HepG2 (cell line): ENCODE measurements around the gene POLG2. TPM values are rescaled to one million over a fixed set of nuclear protein-coding genes. Genes with fewer than 3 reads are reported as not detected.

Experiments
- ATAD3A ChIP-seq: sonication (generic); formaldehyde crosslinking; IDR thresholded peaks from 2 replicates; pipeline ENCODE4 v1.4.0; 2020; ENCODE audit warnings: missing genetic modification reagents
- ATF7-NPFF ChIP-seq: sonication (generic); formaldehyde crosslinking; IDR thresholded peaks from 2 replicates; pipeline ENCODE4 v1.8.1; 2023; ENCODE audit warnings: mild to moderate bottlenecking, low read depth, missing genetic modification reagents, moderate library complexity
- HNRNPK ChIP-seq: fragments of 200-400 bp; formaldehyde crosslinking; IDR thresholded peaks from 2 replicates; pipeline ENCODE4 v1.6.1; 2018; ENCODE audit warnings: low read length, low read depth, moderate library complexity, mild to moderate bottlenecking; ENCODE audit not compliant: poor library complexity, severe bottlenecking
- KMT2B ChIP-seq: IDR thresholded peaks from 2 replicates; pipeline ENCODE4 v1.6.1; 2016; ENCODE audit warnings: missing genetic modification reagents, missing compliant biosample characterization
- MEF2D ChIP-seq: sonication (generic); formaldehyde crosslinking; IDR thresholded peaks from 2 replicates; pipeline ENCODE4 v1.5.1; 2020; ENCODE audit warnings: mild to moderate bottlenecking, missing genetic modification reagents
- MIXL1 ChIP-seq: IDR thresholded peaks from 2 replicates; pipeline ENCODE4 v1.6.1; 2016
- ONECUT2 ChIP-seq: sonication (generic); formaldehyde crosslinking; IDR thresholded peaks from 2 replicates; pipeline ENCODE4 v1.4.0; 2020; ENCODE audit warnings: missing genetic modification reagents
- PCBP1 ChIP-seq: fragments of 200-400 bp; formaldehyde crosslinking; IDR thresholded peaks from 2 replicates; pipeline ENCODE4 v1.6.1; 2017; ENCODE audit warnings: mild to moderate bottlenecking, low read depth, low read length, borderline replicate concordance
- PHF21A ChIP-seq: sonication (generic); formaldehyde crosslinking; IDR thresholded peaks from 2 replicates; pipeline ENCODE4 v1.5.0; 2020; ENCODE audit warnings: mild to moderate bottlenecking, missing genetic modification reagents
- SMC3 ChIP-seq: IDR thresholded peaks from 2 replicates; pipeline ENCODE4 v1.6.1; 2011; ENCODE audit warnings: low read length, improper control_type of control experiment
- WIZ ChIP-seq: sonication (generic); formaldehyde crosslinking; IDR thresholded peaks from 2 replicates; pipeline ENCODE4 v1.5.1; 2020; ENCODE audit warnings: mild to moderate bottlenecking, missing genetic modification reagents
- ZFP36L2 ChIP-seq: sonication (generic); formaldehyde crosslinking; IDR thresholded peaks from 2 replicates; pipeline ENCODE4 v1.4.0; 2020; ENCODE audit warnings: missing genetic modification reagents
- ZNF143 ChIP-seq: sonication (generic); formaldehyde crosslinking; IDR thresholded peaks from 2 replicates; pipeline ENCODE4 v1.4.0; 2020; ENCODE audit warnings: missing genetic modification reagents
- ZNF20 ChIP-seq: sonication (generic); formaldehyde crosslinking; IDR thresholded peaks from 2 replicates; pipeline ENCODE4 v1.4.0; 2020; ENCODE audit warnings: mild to moderate bottlenecking, moderate library complexity, missing genetic modification reagents
- ZNF331 ChIP-seq: sonication (generic); formaldehyde crosslinking; IDR thresholded peaks from 2 replicates; pipeline ENCODE4 v1.4.0; 2020; ENCODE audit warnings: missing genetic modification reagents
- ZNF749 ChIP-seq: sonication (generic); formaldehyde crosslinking; IDR thresholded peaks from 2 replicates; pipeline ENCODE4 v1.8.0; 2022; ENCODE audit warnings: mild to moderate bottlenecking, missing genetic modification reagents, moderate library complexity, borderline replicate concordance
- ZSCAN25 ChIP-seq: sonication (generic); formaldehyde crosslinking; IDR thresholded peaks from 2 replicates; pipeline ENCODE4 v1.8.0; 2022; ENCODE audit warnings: mild to moderate bottlenecking, missing genetic modification reagents
- polyA plus RNA-seq, 8 experiments: library from polyadenylated mRNA; depleted of rRNA in 3 of 8; stranded (reverse) in 7 of 8; unstranded in 1 of 8; fragments of >200 nt; fragmentation: Illumina TruSeq in 4 of 8; extraction: Trizol in 4 of 8; gene quantifications; 2 replicates each; pipeline versions ENCODE4 v1.2.1 to v1.2.3, GENCODE V29; 2011 to 2016; ENCODE audit warnings: low read depth in 4 of 8, missing spikeins in 1 of 8, mixed read lengths in 1 of 8; ENCODE audit not compliant: insufficient read depth in 1 of 8
- total RNA-seq, 5 experiments: library from RNA; depleted of rRNA; stranded (reverse); fragments of >200 nt; fragmentation: Illumina TruSeq; extraction: Trizol; gene quantifications; 2 replicates each; pipeline ENCODE4 v1.2.3, GENCODE V29; 2016; ENCODE audit warnings: low read depth in 1 of 5
- TF ChIP-seq, protein P1 (sequence below): fragments of 450-650 bp; IDR thresholded peaks from 2 replicates; pipeline ENCODE4 v1.6.1; 2017
- TF ChIP-seq, protein P2 (sequence below): sonication (generic); formaldehyde crosslinking; IDR thresholded peaks from 2 replicates; pipeline ENCODE4 v1.4.0; 2020; ENCODE audit warnings: mild to moderate bottlenecking, missing genetic modification reagents, borderline replicate concordance
- TF ChIP-seq, protein P3 (sequence below): sonication (generic); formaldehyde crosslinking; IDR thresholded peaks from 2 replicates; pipeline ENCODE4 v1.4.0; 2020; ENCODE audit warnings: missing genetic modification reagents
- TF ChIP-seq, protein P4 (sequence below): sonication (generic); formaldehyde crosslinking; IDR thresholded peaks from 2 replicates; pipeline ENCODE4 v1.9.0; 2021; ENCODE audit warnings: missing genetic modification reagents, mild to moderate bottlenecking, borderline replicate concordance

The POLG2 gene
- total and polyA plus RNA-seq, 2 of the 13 experiments (the other 11 are each of a cell fraction or from before 2014, with no cell fraction given), result 21.1 to 25.5 TPM

DNA sequence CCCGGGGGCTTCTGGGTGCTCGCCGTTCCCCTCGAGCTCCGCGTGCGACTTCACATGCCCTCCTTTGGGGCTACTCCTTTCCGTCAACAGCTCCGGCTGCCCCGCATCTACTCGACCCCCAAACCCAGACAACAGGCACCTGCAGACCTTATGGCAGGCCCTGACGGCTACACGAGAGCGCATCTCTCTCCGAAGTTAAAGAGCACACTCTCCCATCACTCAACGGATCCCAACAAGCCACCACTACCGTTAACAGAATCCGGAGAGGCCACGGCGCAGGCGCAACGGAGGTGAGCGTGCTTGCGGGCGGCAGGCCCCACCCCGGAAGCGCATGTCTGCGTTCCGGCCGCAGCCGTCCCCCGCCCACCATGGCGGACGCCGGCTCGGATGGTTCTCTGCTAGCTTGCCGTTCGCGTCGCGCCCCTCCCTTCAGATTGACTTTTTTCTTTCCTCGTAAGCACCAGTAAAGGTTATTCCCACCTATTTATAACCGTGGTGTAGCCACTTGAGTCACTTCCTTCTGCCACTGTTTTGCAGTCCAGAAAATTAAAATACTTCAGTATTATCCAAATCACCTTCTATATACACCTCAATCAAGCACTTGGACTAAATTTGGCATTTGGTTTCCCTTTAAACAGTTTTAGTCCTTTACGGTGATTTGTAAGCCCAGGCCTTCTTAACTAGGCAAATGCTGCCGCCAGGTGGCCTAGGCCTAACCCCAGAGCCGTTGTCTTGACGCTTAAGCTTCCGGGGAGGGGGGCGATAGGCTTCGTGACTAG lies at the start of gene POLG2 (continued):
- TF ChIP-seq, protein P1, sequence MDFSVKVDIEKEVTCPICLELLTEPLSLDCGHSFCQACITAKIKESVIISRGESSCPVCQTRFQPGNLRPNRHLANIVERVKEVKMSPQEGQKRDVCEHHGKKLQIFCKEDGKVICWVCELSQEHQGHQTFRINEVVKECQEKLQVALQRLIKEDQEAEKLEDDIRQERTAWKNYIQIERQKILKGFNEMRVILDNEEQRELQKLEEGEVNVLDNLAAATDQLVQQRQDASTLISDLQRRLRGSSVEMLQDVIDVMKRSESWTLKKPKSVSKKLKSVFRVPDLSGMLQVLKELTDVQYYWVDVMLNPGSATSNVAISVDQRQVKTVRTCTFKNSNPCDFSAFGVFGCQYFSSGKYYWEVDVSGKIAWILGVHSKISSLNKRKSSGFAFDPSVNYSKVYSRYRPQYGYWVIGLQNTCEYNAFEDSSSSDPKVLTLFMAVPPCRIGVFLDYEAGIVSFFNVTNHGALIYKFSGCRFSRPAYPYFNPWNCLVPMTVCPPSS, result no peak
- TF ChIP-seq, protein P2, sequence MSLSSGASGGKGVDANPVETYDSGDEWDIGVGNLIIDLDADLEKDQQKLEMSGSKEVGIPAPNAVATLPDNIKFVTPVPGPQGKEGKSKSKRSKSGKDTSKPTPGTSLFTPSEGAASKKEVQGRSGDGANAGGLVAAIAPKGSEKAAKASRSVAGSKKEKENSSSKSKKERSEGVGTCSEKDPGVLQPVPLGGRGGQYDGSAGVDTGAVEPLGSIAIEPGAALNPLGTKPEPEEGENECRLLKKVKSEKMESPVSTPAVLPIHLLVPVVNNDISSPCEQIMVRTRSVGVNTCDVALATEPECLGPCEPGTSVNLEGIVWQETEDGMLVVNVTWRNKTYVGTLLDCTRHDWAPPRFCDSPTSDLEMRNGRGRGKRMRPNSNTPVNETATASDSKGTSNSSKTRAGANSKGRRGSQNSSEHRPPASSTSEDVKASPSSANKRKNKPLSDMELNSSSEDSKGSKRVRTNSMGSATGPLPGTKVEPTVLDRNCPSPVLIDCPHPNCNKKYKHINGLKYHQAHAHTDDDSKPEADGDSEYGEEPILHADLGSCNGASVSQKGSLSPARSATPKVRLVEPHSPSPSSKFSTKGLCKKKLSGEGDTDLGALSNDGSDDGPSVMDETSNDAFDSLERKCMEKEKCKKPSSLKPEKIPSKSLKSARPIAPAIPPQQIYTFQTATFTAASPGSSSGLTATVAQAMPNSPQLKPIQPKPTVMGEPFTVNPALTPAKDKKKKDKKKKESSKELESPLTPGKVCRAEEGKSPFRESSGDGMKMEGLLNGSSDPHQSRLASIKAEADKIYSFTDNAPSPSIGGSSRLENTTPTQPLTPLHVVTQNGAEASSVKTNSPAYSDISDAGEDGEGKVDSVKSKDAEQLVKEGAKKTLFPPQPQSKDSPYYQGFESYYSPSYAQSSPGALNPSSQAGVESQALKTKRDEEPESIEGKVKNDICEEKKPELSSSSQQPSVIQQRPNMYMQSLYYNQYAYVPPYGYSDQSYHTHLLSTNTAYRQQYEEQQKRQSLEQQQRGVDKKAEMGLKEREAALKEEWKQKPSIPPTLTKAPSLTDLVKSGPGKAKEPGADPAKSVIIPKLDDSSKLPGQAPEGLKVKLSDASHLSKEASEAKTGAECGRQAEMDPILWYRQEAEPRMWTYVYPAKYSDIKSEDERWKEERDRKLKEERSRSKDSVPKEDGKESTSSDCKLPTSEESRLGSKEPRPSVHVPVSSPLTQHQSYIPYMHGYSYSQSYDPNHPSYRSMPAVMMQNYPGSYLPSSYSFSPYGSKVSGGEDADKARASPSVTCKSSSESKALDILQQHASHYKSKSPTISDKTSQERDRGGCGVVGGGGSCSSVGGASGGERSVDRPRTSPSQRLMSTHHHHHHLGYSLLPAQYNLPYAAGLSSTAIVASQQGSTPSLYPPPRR (CRISPR knock-in tag), result 0 out of 2 replicates have a peak, but pooled peaks have one; percentile 40
- TF ChIP-seq SMC3 (peak; percentile 39; the same call in 1 of the 2 replicates), MEF2D (CRISPR knock-in tag) (peak; percentile 90), ZSCAN25 (CRISPR knock-in tag) (0 out of 2 replicates have a peak, but pooled peaks have one; percentile 59), ATAD3A (no peak), ZNF749 (CRISPR knock-in tag) (peak; percentile 91; the same call in 1 of the 2 replicates), ZNF20 (peak; percentile 66; the same call in 1 of the 2 replicates), MIXL1 (CRISPR knock-in tag) (peak; percentile 67; the same call in 1 of the 2 replicates), WIZ (no peak; the same call in 1 of the 2 replicates), ZFP36L2 (CRISPR knock-in tag) (peak; percentile 60; the same call in 1 of the 2 replicates), ONECUT2 (CRISPR knock-in tag) (0 out of 2 replicates have a peak, but pooled peaks have one; percentile 11), HNRNPK (peak; percentile 41), KMT2B (CRISPR knock-in tag) (peak; percentile 92), ZNF143 (CRISPR knock-in tag) (peak; percentile 82), PCBP1 (no peak), PHF21A (CRISPR knock-in tag) (peak; percentile 68), ATF7-NPFF (CRISPR knock-in tag) (peak; percentile 89), ZNF331 (CRISPR knock-in tag) (peak; percentile 63; the same call in 1 of the 2 replicates)
- TF ChIP-seq, protein P3, sequence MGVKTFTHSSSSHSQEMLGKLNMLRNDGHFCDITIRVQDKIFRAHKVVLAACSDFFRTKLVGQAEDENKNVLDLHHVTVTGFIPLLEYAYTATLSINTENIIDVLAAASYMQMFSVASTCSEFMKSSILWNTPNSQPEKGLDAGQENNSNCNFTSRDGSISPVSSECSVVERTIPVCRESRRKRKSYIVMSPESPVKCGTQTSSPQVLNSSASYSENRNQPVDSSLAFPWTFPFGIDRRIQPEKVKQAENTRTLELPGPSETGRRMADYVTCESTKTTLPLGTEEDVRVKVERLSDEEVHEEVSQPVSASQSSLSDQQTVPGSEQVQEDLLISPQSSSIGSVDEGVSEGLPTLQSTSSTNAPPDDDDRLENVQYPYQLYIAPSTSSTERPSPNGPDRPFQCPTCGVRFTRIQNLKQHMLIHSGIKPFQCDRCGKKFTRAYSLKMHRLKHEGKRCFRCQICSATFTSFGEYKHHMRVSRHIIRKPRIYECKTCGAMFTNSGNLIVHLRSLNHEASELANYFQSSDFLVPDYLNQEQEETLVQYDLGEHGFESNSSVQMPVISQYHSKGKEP (CRISPR knock-in tag), result no peak
- TF ChIP-seq, protein P4, sequence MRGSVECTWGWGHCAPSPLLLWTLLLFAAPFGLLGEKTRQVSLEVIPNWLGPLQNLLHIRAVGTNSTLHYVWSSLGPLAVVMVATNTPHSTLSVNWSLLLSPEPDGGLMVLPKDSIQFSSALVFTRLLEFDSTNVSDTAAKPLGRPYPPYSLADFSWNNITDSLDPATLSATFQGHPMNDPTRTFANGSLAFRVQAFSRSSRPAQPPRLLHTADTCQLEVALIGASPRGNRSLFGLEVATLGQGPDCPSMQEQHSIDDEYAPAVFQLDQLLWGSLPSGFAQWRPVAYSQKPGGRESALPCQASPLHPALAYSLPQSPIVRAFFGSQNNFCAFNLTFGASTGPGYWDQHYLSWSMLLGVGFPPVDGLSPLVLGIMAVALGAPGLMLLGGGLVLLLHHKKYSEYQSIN (CRISPR knock-in tag), result no peak
